HepG2 (cell line): ENCODE results near the gene CNNM2. TPM values are rescaled to one million over a fixed set of nuclear protein-coding genes. Genes with fewer than 3 reads are reported as not detected.

Experiments used
- ASH2L ChIP-seq: fragments of 300-600, 200-600 bp; sonication (generic); IDR thresholded peaks from 2 replicates; pipeline ENCODE4 v1.7.0; 2017; ENCODE audit warnings: low read depth, mild to moderate bottlenecking, moderate library complexity, mixed read lengths, low read length; ENCODE audit not compliant: insufficient read length
- ATAD3A ChIP-seq: sonication (generic); formaldehyde crosslinking; IDR thresholded peaks from 2 replicates; pipeline ENCODE4 v1.4.0; 2020; ENCODE audit warnings: missing genetic modification reagents
- GABPB1 ChIP-seq: IDR thresholded peaks from 2 replicates; pipeline ENCODE4 v1.6.1; 2016; ENCODE audit warnings: mild to moderate bottlenecking, missing genetic modification reagents, moderate library complexity, missing compliant biosample characterization
- GFI1 ChIP-seq: sonication (generic); formaldehyde crosslinking; IDR thresholded peaks from 2 replicates; pipeline ENCODE4 v1.5.0; 2020; ENCODE audit warnings: missing genetic modification reagents, mild to moderate bottlenecking, borderline replicate concordance
- HNF4G ChIP-seq, 2 experiments: sonication (generic) in 1 of 2; formaldehyde crosslinking in 1 of 2; IDR thresholded peaks; 2 replicates each; pipeline versions ENCODE4 v1.4.0 to v1.6.1; 2011 to 2020; ENCODE audit warnings: borderline replicate concordance in 2 of 2, low read depth in 2 of 2, mild to moderate bottlenecking in 2 of 2, low read length in 1 of 2, missing genetic modification reagents in 1 of 2, moderate library complexity in 1 of 2
- KDM2A ChIP-seq: sonication (generic); formaldehyde crosslinking; IDR thresholded peaks from 2 replicates; pipeline ENCODE4 v1.4.0; 2020; ENCODE audit warnings: low read depth, missing genetic modification reagents, borderline replicate concordance
- LCORL ChIP-seq, 2 experiments: fragments of 450-650 bp in 1 of 2; sonication (generic) in 1 of 2; formaldehyde crosslinking in 1 of 2; IDR thresholded peaks; 2 replicates each; pipeline versions ENCODE4 v1.5.0 to v1.6.1; 2017 to 2020; ENCODE audit warnings: antibody characterized with exemption in 1 of 2, missing genetic modification reagents in 1 of 2
- MIER3 ChIP-seq: IDR thresholded peaks from 2 replicates; pipeline ENCODE4 v1.6.1; 2016; ENCODE audit warnings: missing compliant biosample characterization, borderline replicate concordance
- NR2C2 ChIP-seq: sonication (generic); formaldehyde crosslinking; IDR thresholded peaks from 2 replicates; pipeline ENCODE4 v1.4.0; 2020; ENCODE audit warnings: missing genetic modification reagents, mild to moderate bottlenecking, moderate library complexity, borderline replicate concordance
- POGZ ChIP-seq: sonication (generic); formaldehyde crosslinking; IDR thresholded peaks from 2 replicates; pipeline ENCODE4 v1.4.0; 2020; ENCODE audit warnings: mild to moderate bottlenecking, missing genetic modification reagents
- REL ChIP-seq: sonication (generic); formaldehyde crosslinking; conservative IDR thresholded peaks from 2 replicates; pipeline ENCODE4 v1.8.0; 2022; ENCODE audit warnings: mild to moderate bottlenecking, missing genetic modification reagents, moderate library complexity
- RELA ChIP-seq: sonication (generic); formaldehyde crosslinking; IDR thresholded peaks from 2 replicates; pipeline ENCODE4 v1.4.0; 2020; ENCODE audit warnings: missing genetic modification reagents
- REXO4 ChIP-seq: sonication (generic); formaldehyde crosslinking; IDR thresholded peaks from 2 replicates; pipeline ENCODE4 v1.8.0; 2022; ENCODE audit warnings: missing genetic modification reagents, mild to moderate bottlenecking, borderline replicate concordance
- SALL1 ChIP-seq: sonication (generic); formaldehyde crosslinking; IDR thresholded peaks from 2 replicates; pipeline ENCODE4 v1.8.0; 2022; ENCODE audit warnings: mild to moderate bottlenecking, missing genetic modification reagents
- SMAD3 ChIP-seq: sonication (generic); formaldehyde crosslinking; IDR thresholded peaks from 2 replicates; pipeline ENCODE4 v1.4.0; 2020; ENCODE audit warnings: missing genetic modification reagents
- SMARCE1 ChIP-seq: fragments of 450-650 bp; IDR thresholded peaks from 2 replicates; pipeline ENCODE4 v1.6.1; 2017; ENCODE audit warnings: borderline replicate concordance
- TP53 ChIP-seq: sonication (generic); formaldehyde crosslinking; conservative IDR thresholded peaks from 2 replicates; pipeline ENCODE4 v1.4.0; 2020; ENCODE audit warnings: missing genetic modification reagents
- ZBTB20 ChIP-seq: sonication (generic); formaldehyde crosslinking; IDR thresholded peaks from 2 replicates; pipeline ENCODE4 v1.8.1; 2023; ENCODE audit warnings: missing genetic modification reagents, low read depth, mild to moderate bottlenecking, borderline replicate concordance
- ZBTB46 ChIP-seq: sonication (generic); formaldehyde crosslinking; IDR thresholded peaks from 2 replicates; pipeline ENCODE4 v1.4.0; 2020; ENCODE audit warnings: mild to moderate bottlenecking, missing genetic modification reagents, borderline replicate concordance
- ZC3H4 ChIP-seq: sonication (generic); formaldehyde crosslinking; IDR thresholded peaks from 2 replicates; pipeline ENCODE4 v1.4.0; 2020; ENCODE audit warnings: missing genetic modification reagents, borderline replicate concordance
- ZNF138 ChIP-seq: sonication (generic); formaldehyde crosslinking; IDR thresholded peaks from 2 replicates; pipeline ENCODE4 v1.5.0; 2020; ENCODE audit warnings: mild to moderate bottlenecking, low read depth, missing genetic modification reagents
- ZNF343 ChIP-seq: sonication (generic); formaldehyde crosslinking; IDR thresholded peaks from 2 replicates; pipeline ENCODE4 v1.4.0; 2020; ENCODE audit warnings: mild to moderate bottlenecking, missing genetic modification reagents
- ZNF652 ChIP-seq: IDR thresholded peaks from 2 replicates; pipeline ENCODE4 v1.6.1; 2016; ENCODE audit warnings: low read depth, borderline replicate concordance
- ZNF703 ChIP-seq: sonication (generic); formaldehyde crosslinking; IDR thresholded peaks from 2 replicates; pipeline ENCODE4 v1.5.1; 2020; ENCODE audit warnings: missing genetic modification reagents, mild to moderate bottlenecking, moderate library complexity, borderline replicate concordance
- polyA plus RNA-seq, 8 experiments: library from polyadenylated mRNA; depleted of rRNA in 3 of 8; stranded (reverse) in 7 of 8; unstranded in 1 of 8; fragments of >200 nt; fragmentation: Illumina TruSeq in 4 of 8; extraction: Trizol in 4 of 8; gene quantifications; 2 replicates each; pipeline versions ENCODE4 v1.2.1 to v1.2.3, GENCODE V29; 2011 to 2016; ENCODE audit warnings: low read depth in 4 of 8, missing spikeins in 1 of 8, mixed read lengths in 1 of 8; ENCODE audit not compliant: insufficient read depth in 1 of 8
- total RNA-seq, 5 experiments: library from RNA; depleted of rRNA; stranded (reverse); fragments of >200 nt; fragmentation: Illumina TruSeq; extraction: Trizol; gene quantifications; 2 replicates each; pipeline ENCODE4 v1.2.3, GENCODE V29; 2016; ENCODE audit warnings: low read depth in 1 of 5
- TF ChIP-seq, protein P1 (sequence below): sonication (generic); formaldehyde crosslinking; IDR thresholded peaks from 2 replicates; pipeline ENCODE4 v1.4.0; 2020; ENCODE audit warnings: low read depth, missing genetic modification reagents

Gene CNNM2
- total and polyA plus RNA-seq, 2 of the 13 experiments (the other 11 are each of a cell fraction or from before 2014, with no cell fraction given): 7.1 to 9.0 TPM

DNA sequence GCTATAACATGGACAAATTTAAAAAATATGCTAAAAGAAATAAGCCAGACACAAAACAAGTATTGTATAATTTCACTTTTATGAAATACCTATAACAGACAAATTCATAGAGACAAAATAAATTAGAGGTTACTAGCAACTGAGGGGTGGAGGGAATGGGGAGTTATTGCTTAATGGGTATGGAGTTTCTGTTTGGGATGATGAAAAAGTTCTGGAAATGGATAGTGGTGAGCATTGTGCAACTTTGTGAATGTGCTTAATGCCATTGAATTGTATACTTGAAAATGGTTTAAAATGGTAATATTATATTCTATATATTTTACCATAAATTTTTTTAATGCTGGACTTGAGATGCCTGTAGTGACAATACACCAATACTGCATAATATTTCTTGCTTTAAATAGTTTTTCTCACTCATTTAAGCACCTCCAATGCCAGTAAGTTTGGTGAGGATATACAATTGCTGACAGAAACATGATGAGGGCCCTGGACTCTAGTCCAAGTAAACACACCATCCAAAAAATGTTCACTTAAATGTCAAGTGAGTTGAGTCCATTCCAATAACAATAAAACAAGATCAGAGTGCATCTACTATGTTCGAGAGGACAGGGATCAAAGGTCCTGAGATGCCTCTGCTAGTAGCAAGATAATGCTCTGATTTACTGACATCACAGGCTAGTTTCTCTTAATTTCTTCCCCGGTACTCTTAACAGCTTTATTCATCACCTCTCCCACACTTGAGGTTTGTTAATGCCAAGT is 203.1 kb downstream of the CNNM2 start (continued):
- TF ChIP-seq NR2C2 (CRISPR knock-in tag): no peak
- no peak for TF ChIP-seq POGZ (CRISPR knock-in tag)
- TF ChIP-seq SMAD3 (CRISPR knock-in tag): no peak
- no peak for TF ChIP-seq GABPB1 (CRISPR knock-in tag)
- peak; percentile 73; the same call in 1 of the 2 replicates for TF ChIP-seq LCORL (IDR thresholded peaks at IDR 0.05)
- TF ChIP-seq LCORL (CRISPR knock-in tag; IDR thresholded peaks at IDR 0.05): peak; percentile 92
- no peak for TF ChIP-seq MIER3 (CRISPR knock-in tag)
- TF ChIP-seq REXO4 (CRISPR knock-in tag): no peak
- peak; percentile 96 for TF ChIP-seq GFI1
- TF ChIP-seq ZNF652 (CRISPR knock-in tag): no peak
- TF ChIP-seq ZNF138 (CRISPR knock-in tag): no peak
- TF ChIP-seq ZNF703 (CRISPR knock-in tag): no peak
- no peak for TF ChIP-seq ZNF343
- TF ChIP-seq, protein P1, sequence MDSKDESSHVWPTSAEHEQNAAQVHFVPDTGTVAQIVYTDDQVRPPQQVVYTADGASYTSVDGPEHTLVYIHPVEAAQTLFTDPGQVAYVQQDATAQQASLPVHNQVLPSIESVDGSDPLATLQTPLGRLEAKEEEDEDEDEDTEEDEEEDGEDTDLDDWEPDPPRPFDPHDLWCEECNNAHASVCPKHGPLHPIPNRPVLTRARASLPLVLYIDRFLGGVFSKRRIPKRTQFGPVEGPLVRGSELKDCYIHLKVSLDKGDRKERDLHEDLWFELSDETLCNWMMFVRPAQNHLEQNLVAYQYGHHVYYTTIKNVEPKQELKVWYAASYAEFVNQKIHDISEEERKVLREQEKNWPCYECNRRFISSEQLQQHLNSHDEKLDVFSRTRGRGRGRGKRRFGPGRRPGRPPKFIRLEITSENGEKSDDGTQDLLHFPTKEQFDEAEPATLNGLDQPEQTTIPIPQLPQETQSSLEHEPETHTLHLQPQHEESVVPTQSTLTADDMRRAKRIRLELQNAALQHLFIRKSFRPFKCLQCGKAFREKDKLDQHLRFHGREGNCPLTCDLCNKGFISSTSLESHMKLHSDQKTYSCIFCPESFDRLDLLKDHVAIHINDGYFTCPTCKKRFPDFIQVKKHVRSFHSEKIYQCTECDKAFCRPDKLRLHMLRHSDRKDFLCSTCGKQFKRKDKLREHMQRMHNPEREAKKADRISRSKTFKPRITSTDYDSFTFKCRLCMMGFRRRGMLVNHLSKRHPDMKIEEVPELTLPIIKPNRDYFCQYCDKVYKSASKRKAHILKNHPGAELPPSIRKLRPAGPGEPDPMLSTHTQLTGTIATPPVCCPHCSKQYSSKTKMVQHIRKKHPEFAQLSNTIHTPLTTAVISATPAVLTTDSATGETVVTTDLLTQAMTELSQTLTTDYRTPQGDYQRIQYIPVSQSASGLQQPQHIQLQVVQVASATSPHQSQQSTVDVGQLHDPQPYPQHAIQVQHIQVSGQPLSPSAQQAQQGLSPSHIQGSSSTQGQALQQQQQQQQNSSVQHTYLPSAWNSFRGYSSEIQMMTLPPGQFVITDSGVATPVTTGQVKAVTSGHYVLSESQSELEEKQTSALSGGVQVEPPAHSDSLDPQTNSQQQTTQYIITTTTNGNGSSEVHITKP: no peak
- TF ChIP-seq ZC3H4 (CRISPR knock-in tag): no peak
- no peak for TF ChIP-seq KDM2A (CRISPR knock-in tag)
- peak; percentile 62; the same call in 1 of the 2 replicates for TF ChIP-seq SALL1 (CRISPR knock-in tag)
- peak; percentile 34; the same call in 1 of the 2 replicates for TF ChIP-seq ZBTB20
- TF ChIP-seq ZBTB46 (CRISPR knock-in tag): no peak
- TF ChIP-seq TP53 (CRISPR knock-in tag): no peak
- TF ChIP-seq HNF4G (IDR thresholded peaks at IDR 0.05; ENCODE audit: borderline replicate concordance, low read depth, low read length): peak; percentile 96
- peak; percentile 85; the same call in 1 of the 2 replicates for TF ChIP-seq HNF4G (CRISPR knock-in tag; IDR thresholded peaks at IDR 0.05; ENCODE audit: borderline replicate concordance, low read depth)
- TF ChIP-seq ASH2L: no peak
- no peak for TF ChIP-seq REL
- TF ChIP-seq SMARCE1: no peak
- TF ChIP-seq RELA (CRISPR knock-in tag): no peak
- no peak for TF ChIP-seq ATAD3A
